Neutrophil (primary cell): Measurements from ENCODE around the gene LOXL1.

Experiments
- H3K27ac ChIP-seq: fragments of 200-600 bp; sonication (generic); 2 replicates; pipeline ENCODE4 v1.5.1; 2016; ENCODE audit warnings: mild to moderate bottlenecking, moderate library complexity
- H3K27me3 ChIP-seq: fragments of 200-600 bp; sonication (generic); 2 replicates; pipeline ENCODE4 v1.6.0; 2016; ENCODE audit warnings: mild to moderate bottlenecking
- H3K36me3 ChIP-seq: fragments of 200-600 bp; sonication (generic); 2 replicates; pipeline ENCODE4 v1.5.1; 2017
- H3K4me1 ChIP-seq, 2 experiments: fragments of 200-600 bp in 1 of 2; sonication (generic) in 1 of 2; 1 replicate in 1 of 2; 2 replicates in 1 of 2; pipeline versions ENCODE4 v1.5.1 to v1.6.1; 2013 to 2016; ENCODE audit warnings: low read depth in 1 of 2, low read length in 1 of 2, mild to moderate bottlenecking in 1 of 2, moderate library complexity in 1 of 2; ENCODE audit not compliant: control insufficient read depth in 1 of 2, insufficient read depth in 1 of 2
- H3K4me3 ChIP-seq, 2 experiments: fragments of 200-600 bp in 1 of 2; sonication (generic) in 1 of 2; 1 replicate in 1 of 2; 2 replicates in 1 of 2; pipeline ENCODE4 v1.5.1; 2013 to 2016; ENCODE audit warnings: low read depth in 1 of 2, low read length in 1 of 2, mild to moderate bottlenecking in 1 of 2, moderate library complexity in 1 of 2
- H3K9me3 ChIP-seq: fragments of 200-600 bp; sonication (generic); 2 replicates; pipeline ENCODE4 v1.5.1; 2016
- TF ChIP-seq, protein P1 (sequence below): fragments of 200-600 bp; sonication (generic); IDR thresholded peaks from 2 replicates; pipeline ENCODE4 v1.5.1; 2016; ENCODE audit warnings: antibody characterized with exemption

Gene LOXL1

GRCh38 chr15:73927476-73928240 is 1.4 kb downstream of the LOXL1 start:
- Histone ChIP-seq H3K36me3 (no peaks in the 10 kb centered on the region), H3K27me3 (peaks cover 54% of the 10 kb centered on the region), H3K9me3 (no peaks in the 10 kb centered on the region), H3K4me1 (peaks cover 23 to 42% of the 10 kb centered on the region in 2 experiments), H3K4me3 (peak overlapping the region; percentile 76 to 78), H3K27ac (peak overlapping the region; percentile 74)
- TF ChIP-seq, protein P1, sequence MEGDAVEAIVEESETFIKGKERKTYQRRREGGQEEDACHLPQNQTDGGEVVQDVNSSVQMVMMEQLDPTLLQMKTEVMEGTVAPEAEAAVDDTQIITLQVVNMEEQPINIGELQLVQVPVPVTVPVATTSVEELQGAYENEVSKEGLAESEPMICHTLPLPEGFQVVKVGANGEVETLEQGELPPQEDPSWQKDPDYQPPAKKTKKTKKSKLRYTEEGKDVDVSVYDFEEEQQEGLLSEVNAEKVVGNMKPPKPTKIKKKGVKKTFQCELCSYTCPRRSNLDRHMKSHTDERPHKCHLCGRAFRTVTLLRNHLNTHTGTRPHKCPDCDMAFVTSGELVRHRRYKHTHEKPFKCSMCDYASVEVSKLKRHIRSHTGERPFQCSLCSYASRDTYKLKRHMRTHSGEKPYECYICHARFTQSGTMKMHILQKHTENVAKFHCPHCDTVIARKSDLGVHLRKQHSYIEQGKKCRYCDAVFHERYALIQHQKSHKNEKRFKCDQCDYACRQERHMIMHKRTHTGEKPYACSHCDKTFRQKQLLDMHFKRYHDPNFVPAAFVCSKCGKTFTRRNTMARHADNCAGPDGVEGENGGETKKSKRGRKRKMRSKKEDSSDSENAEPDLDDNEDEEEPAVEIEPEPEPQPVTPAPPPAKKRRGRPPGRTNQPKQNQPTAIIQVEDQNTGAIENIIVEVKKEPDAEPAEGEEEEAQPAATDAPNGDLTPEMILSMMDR = peak; percentile 89

- H3K4me3 ChIP-seq = peak overlapping the region; percentile 76 to 78
- peaks cover 54% of the 10 kb centered on the region for H3K27me3 ChIP-seq
- H3K9me3 ChIP-seq = no peaks in the 10 kb centered on the region
- H3K36me3 ChIP-seq = no peaks in the 10 kb centered on the region
- no peak overlapping the region for H3K27ac ChIP-seq
- peaks cover 17 to 36% of the 10 kb centered on the region in 2 experiments for H3K4me1 ChIP-seq
- TF ChIP-seq, protein P1 = no peak
Observed at GRCh38 chr15:73928241-73928579, 1.9 kb downstream of the LOXL1 start.

- Histone ChIP-seq H3K4me3 (no peak overlapping the region), H3K27me3 (peaks cover 54% of the 10 kb centered on the region), H3K4me1 (peaks cover 17 to 27% of the 10 kb centered on the region in 2 experiments), H3K9me3 (no peaks in the 10 kb centered on the region), H3K27ac (no peak overlapping the region), H3K36me3 (no peaks in the 10 kb centered on the region)
- TF ChIP-seq, protein P1 = no peak
Observed at GRCh38 chr15:73928971-73929627, 2.8 kb downstream of the LOXL1 start.

GRCh38 chr15:73930371-73930770 is 4.1 kb downstream of the LOXL1 start:
- H3K4me3 ChIP-seq = no peak overlapping the region

GRCh38 chr15:73930790-73931281 is 4.6 kb downstream of the LOXL1 start:
- no peaks in the 10 kb centered on the region for H3K36me3 ChIP-seq
- H3K9me3 ChIP-seq = no peaks in the 10 kb centered on the region
- peaks cover 15 to 17% of the 10 kb centered on the region in 2 experiments for H3K4me1 ChIP-seq
- TF ChIP-seq, protein P1 = no peak
- H3K27ac ChIP-seq = no peak overlapping the region
- peaks cover 40% of the 10 kb centered on the region for H3K27me3 ChIP-seq
- H3K4me3 ChIP-seq = no peak overlapping the region

More at GRCh38 chr15:73930371-73930770, 4.1 kb downstream of the LOXL1 start:
- Histone ChIP-seq H3K9me3 (no peaks in the 10 kb centered on the region), H3K36me3 (no peaks in the 10 kb centered on the region), H3K27me3 (peaks cover 45% of the 10 kb centered on the region), H3K4me1 (peaks cover 17 to 20% of the 10 kb centered on the region in 2 experiments), H3K27ac (no peak overlapping the region)
- TF ChIP-seq, protein P1 = no peak
